Mammary epithelial cell (primary cell): ENCODE results near the gene LIPI.

ENCODE experiments used
- EZH2 ChIP-seq: IDR thresholded peaks from 2 replicates; pipeline ENCODE4 v1.6.1; 2012; ENCODE audit warnings: low read length, inconsistent platforms, borderline replicate concordance
- TF ChIP-seq, protein P1 (sequence below), 2 donors: IDR thresholded peaks in 1 of 2; conservative IDR thresholded peaks in 1 of 2; 2 replicates each; pipeline ENCODE4 v1.5.1; 2011 to 2012; ENCODE audit warnings: inconsistent platforms in 2 of 2, low read length in 2 of 2, mild to moderate bottlenecking in 2 of 2, control low read depth in 1 of 2, low read depth in 1 of 2; ENCODE audit not compliant: insufficient read depth in 1 of 2; ENCODE audit errors: extremely low read depth in 1 of 2

DNA sequence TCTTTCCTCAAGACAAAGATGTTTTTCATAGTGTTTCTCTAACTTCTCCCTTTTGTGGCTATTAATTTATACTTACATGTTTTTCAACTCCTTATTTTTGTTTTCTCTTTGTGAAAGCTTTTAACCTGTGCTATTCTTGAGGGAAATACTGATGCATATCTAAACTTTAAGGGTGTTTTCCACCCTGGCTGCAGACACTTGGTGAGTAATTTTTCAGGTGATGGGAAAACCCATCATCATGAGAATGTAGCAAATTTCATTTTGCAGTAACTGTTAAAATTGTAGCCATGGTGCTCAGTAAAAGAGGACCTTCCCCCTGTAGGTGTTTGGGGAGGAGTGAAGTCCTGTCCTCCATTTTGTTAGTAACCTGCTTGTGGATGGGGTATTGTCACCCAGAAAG is 124.2 kb downstream of the LIPI start:
- TF ChIP-seq, protein P1, sequence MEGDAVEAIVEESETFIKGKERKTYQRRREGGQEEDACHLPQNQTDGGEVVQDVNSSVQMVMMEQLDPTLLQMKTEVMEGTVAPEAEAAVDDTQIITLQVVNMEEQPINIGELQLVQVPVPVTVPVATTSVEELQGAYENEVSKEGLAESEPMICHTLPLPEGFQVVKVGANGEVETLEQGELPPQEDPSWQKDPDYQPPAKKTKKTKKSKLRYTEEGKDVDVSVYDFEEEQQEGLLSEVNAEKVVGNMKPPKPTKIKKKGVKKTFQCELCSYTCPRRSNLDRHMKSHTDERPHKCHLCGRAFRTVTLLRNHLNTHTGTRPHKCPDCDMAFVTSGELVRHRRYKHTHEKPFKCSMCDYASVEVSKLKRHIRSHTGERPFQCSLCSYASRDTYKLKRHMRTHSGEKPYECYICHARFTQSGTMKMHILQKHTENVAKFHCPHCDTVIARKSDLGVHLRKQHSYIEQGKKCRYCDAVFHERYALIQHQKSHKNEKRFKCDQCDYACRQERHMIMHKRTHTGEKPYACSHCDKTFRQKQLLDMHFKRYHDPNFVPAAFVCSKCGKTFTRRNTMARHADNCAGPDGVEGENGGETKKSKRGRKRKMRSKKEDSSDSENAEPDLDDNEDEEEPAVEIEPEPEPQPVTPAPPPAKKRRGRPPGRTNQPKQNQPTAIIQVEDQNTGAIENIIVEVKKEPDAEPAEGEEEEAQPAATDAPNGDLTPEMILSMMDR (conservative IDR thresholded peaks at IDR 0.05 in 1 of 2, IDR thresholded peaks at IDR 0.05 in 1 of 2; ENCODE audit: extremely low read depth in 1 of 2, insufficient read depth in 1 of 2, low read depth in 1 of 2, low read length in 2 of 2): no peak
- no peak for TF ChIP-seq EZH2
